ENCODE results near the gene PIP5KL1. TPM values are rescaled to one million over a fixed set of nuclear protein-coding genes. Genes with fewer than 3 reads are reported as not detected.

PIP5KL1 gene
- total and polyA plus RNA-seq, 8 donors: 0.80 to 2.5 (median 1.2) TPM

DNA sequence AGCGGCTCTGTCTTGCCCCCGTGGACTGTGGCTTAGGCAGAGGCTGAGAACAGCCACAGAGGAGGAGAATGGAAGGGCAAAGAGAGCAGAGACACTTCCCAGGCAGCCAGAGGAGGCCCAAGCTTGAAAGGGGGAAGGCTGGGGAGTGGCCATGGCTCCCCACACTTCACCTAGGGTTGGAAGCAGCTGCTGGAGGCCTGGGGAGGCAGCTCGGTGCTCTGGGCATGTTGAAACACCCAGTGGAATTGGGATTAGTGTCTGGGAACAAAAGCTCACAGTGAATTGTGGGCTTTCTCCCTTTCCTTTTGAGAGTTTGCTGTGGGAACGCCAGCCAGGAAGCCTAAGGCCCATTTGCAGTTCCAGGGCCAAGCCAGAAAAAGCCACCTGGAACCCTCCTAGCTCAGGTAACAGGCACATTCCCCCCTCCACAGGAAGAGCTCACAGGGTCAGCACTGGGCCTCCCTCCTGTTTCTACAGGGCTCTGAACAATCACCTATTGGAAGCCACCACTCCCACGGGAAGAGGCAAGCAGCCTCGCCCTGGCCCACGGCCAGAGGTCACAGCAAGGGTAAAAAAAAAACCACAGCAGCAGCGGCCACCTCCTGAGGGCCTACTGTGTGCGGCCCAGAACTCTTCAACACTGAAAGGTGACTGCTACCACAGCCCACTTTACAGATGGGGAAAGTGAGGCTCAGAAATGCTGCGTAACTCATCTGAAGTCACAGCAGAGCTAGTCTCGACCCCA lies 30.0 kb upstream of the PIP5KL1 start:
- peak overlapping the region; percentile 16 to 66 (median 52) for H3K27ac ChIP-seq
- no peak overlapping the region for H3K4me3 ChIP-seq
- H3K9me3 ChIP-seq: no peaks in the 10 kb centered on the region
- no peaks in the 10 kb centered on the region for H3K27me3 ChIP-seq
- intact Hi-C loops (cut with DNase I): no loop called here
- no peaks in the 10 kb centered on the region for H3K36me3 ChIP-seq
- peak in 2 of 6 donors; percentile 26 to 36 for DNase-seq
- 41 to 42% methylated on average over 10 to 11 of the region's 11 CpGs for WGBS, 2 donors
- no peak for TF ChIP-seq CTCF (IDR thresholded peaks at IDR 0.05)
- ATAC-seq: no peak
- H3K4me1 ChIP-seq: peaks cover 21 to 41% (median 27%) of the 10 kb centered on the region in 3 donors
- no peak for FAIRE-seq

- intact Hi-C loops (cut with DNase I): no loop called here
- Histone ChIP-seq H3K36me3 (no peaks in the 10 kb centered on the region), H3K9me3 (no peaks in the 10 kb centered on the region), H3K27ac (peak overlapping the region; percentile 16 to 66 (median 52)), H3K4me3 (no peak overlapping the region), H3K27me3 (no peaks in the 10 kb centered on the region), H3K4me1 (peaks cover 22 to 41% (median 25%) of the 10 kb centered on the region in 3 donors)
- TF ChIP-seq CTCF (IDR thresholded peaks at IDR 0.05): no peak
- DNase-seq (peak in 1 of 6 donors; percentile 13), ATAC-seq (no peak), FAIRE-seq (no peak)
- WGBS, 2 donors: 90 to 93% methylated on average over 2 of the region's 2 CpGs
Measured at GRCh38 chr9:127959841-127960409, 29.3 kb upstream of the PIP5KL1 start.

GRCh38 chr9:127959398-127959797 lies 28.8 kb upstream of the PIP5KL1 start:
- Histone ChIP-seq H3K4me1 (peaks cover 27 to 42% (median 30%) of the 10 kb centered on the region in 3 donors), H3K4me3 (no peak overlapping the region), H3K27me3 (no peaks in the 10 kb centered on the region), H3K36me3 (no peaks in the 10 kb centered on the region), H3K27ac (no peak overlapping the region), H3K9me3 (no peaks in the 10 kb centered on the region)
- FAIRE-seq (no peak), DNase-seq (no peak), ATAC-seq (no peak)
- WGBS, 2 donors: 93 to 98% methylated on average over 4 of the region's 4 CpGs
- intact Hi-C loops (cut with DNase I): no loop called here
- no peak for TF ChIP-seq CTCF (IDR thresholded peaks at IDR 0.05)

DNA sequence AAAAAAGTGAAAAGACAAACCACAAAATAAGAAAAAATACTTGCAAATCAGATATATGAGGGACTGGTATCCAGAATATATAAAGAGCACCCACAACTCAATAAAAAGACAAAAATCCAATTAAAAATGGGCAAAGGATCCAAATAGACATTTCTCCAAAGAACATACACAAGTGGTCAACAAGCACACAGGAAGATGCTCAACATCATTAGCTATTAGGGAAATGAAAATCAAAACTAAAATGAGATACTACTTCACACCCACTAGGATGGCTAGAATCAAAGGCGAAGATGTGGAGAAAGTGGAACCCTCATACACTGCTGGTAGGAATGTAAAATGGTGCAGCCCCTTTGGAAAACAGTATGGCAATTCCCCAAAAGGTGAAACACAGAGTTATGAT lies 28.2 kb upstream of the PIP5KL1 start:
- FAIRE-seq (no peak), DNase-seq (no peak), ATAC-seq (no peak)
- WGBS, 2 donors: 98 to 100% methylated on average over 1 of the region's 1 CpG
- Histone ChIP-seq H3K4me1 (peaks cover 31 to 42% (median 34%) of the 10 kb centered on the region in 3 donors), H3K27ac (no peak overlapping the region), H3K27me3 (no peaks in the 10 kb centered on the region), H3K4me3 (no peak overlapping the region), H3K9me3 (no peaks in the 10 kb centered on the region), H3K36me3 (no peaks in the 10 kb centered on the region)
- intact Hi-C loops (cut with DNase I): no loop called here
- no peak for TF ChIP-seq CTCF (IDR thresholded peaks at IDR 0.05)
